Trophoblast cell (in vitro differentiated cells and primary cell): ENCODE data around the gene BANF2.

Source experiments
- DNase-seq, 2 donors: peaks; one replicate each; pipeline ENCODE4 v3.0.0-alpha.2; 2016
- H2AFZ ChIP-seq: 2 replicates; pipeline ENCODE4 v1.6.1; 2013; ENCODE audit warnings: low read length, moderate library complexity, mild to moderate bottlenecking; ENCODE audit not compliant: insufficient read depth, poor library complexity
- H2AK5ac ChIP-seq: 2 replicates; pipeline ENCODE4 v1.6.1; 2013; ENCODE audit warnings: mild to moderate bottlenecking, low read length
- H2BK120ac ChIP-seq: 2 replicates; pipeline ENCODE4 v1.6.1; 2013; ENCODE audit warnings: low read length, mild to moderate bottlenecking, moderate library complexity; ENCODE audit not compliant: insufficient read depth, poor library complexity
- H2BK12ac ChIP-seq: 2 replicates; pipeline ENCODE4 v1.6.1; 2013; ENCODE audit warnings: mild to moderate bottlenecking, low read length, moderate library complexity
- H2BK5ac ChIP-seq: 2 replicates; pipeline ENCODE4 v1.6.1; 2013; ENCODE audit warnings: low read length, low read depth, moderate library complexity, mild to moderate bottlenecking; ENCODE audit not compliant: poor library complexity
- H3K14ac ChIP-seq: 2 replicates; pipeline ENCODE4 v1.6.1; 2013; ENCODE audit warnings: mild to moderate bottlenecking, low read length
- H3K18ac ChIP-seq: 2 replicates; pipeline ENCODE4 v1.6.1; 2013; ENCODE audit warnings: mild to moderate bottlenecking, low read length
- H3K23ac ChIP-seq: 2 replicates; pipeline ENCODE4 v1.6.1; 2013; ENCODE audit warnings: low read length
- H3K27ac ChIP-seq: 2 replicates; pipeline ENCODE4 v1.5.1; 2013; ENCODE audit warnings: low read depth, mild to moderate bottlenecking, inconsistent platforms, low read length, moderate library complexity
- H3K27me3 ChIP-seq: 2 replicates; pipeline ENCODE4 v1.6.1; 2013; ENCODE audit warnings: inconsistent platforms, mild to moderate bottlenecking, low read length, moderate library complexity; ENCODE audit not compliant: insufficient read depth
- H3K36me3 ChIP-seq, 2 experiments: 1 replicate in 1 of 2; 2 replicates in 1 of 2; pipeline ENCODE4 v1.6.1; 2013; ENCODE audit warnings: low read length in 2 of 2, mild to moderate bottlenecking in 2 of 2, moderate library complexity in 1 of 2; ENCODE audit not compliant: insufficient read depth in 2 of 2, control insufficient read depth in 1 of 2
- H3K4ac ChIP-seq: 2 replicates; pipeline ENCODE4 v1.6.1; 2013; ENCODE audit warnings: low read depth, mild to moderate bottlenecking, low read length, moderate library complexity
- H3K4me1 ChIP-seq, 2 experiments: 1 replicate in 1 of 2; 2 replicates in 1 of 2; pipeline ENCODE4 v1.6.1; 2013; ENCODE audit warnings: low read length in 2 of 2, mild to moderate bottlenecking in 2 of 2, moderate library complexity in 1 of 2; ENCODE audit not compliant: insufficient read depth in 2 of 2, control insufficient read depth in 1 of 2
- H3K4me2 ChIP-seq: 2 replicates; pipeline ENCODE4 v1.6.1; 2013; ENCODE audit warnings: inconsistent platforms, mild to moderate bottlenecking, low read length, moderate library complexity
- H3K4me3 ChIP-seq: 2 replicates; pipeline ENCODE4 v1.5.1; 2013; ENCODE audit warnings: mild to moderate bottlenecking, low read depth, low read length, inconsistent platforms
- H3K79me1 ChIP-seq: one replicate; pipeline ENCODE4 v1.6.1; 2013; ENCODE audit warnings: low read length
- H3K79me2 ChIP-seq: 2 replicates; pipeline ENCODE4 v1.6.1; 2013; ENCODE audit warnings: low read length, mild to moderate bottlenecking; ENCODE audit not compliant: control insufficient read depth, insufficient read depth, poor library complexity
- H3K9ac ChIP-seq: 2 replicates; pipeline ENCODE4 v1.6.1; 2013; ENCODE audit warnings: mild to moderate bottlenecking, low read length
- H3K9me3 ChIP-seq: 2 replicates; pipeline ENCODE4 v1.6.1; 2013; ENCODE audit warnings: low read depth, mild to moderate bottlenecking, control low read depth, inconsistent platforms, low read length; ENCODE audit not compliant: insufficient read depth
- H4K12ac ChIP-seq: 2 replicates; pipeline ENCODE4 v1.6.1; 2013; ENCODE audit warnings: low read depth, mild to moderate bottlenecking, low read length, moderate library complexity
- H4K8ac ChIP-seq: 2 replicates; pipeline ENCODE4 v1.6.1; 2013; ENCODE audit warnings: low read depth, mild to moderate bottlenecking, low read length, moderate library complexity
- H4K91ac ChIP-seq: one replicate; pipeline ENCODE4 v1.6.1; 2013; ENCODE audit warnings: low read depth, mild to moderate bottlenecking, low read length, moderate library complexity
- WGBS: extraction: QIAGEN DNeasy Blood & Tissue Kit; methylation state at CpG from one replicate; pipeline ENCODE4 v1.1.7; 2013; ENCODE audit warnings: missing lambda C conversion rate; ENCODE audit not compliant: insufficient read length, insufficient coverage; ENCODE audit errors: extremely low coverage; 5-methylcytosine and 5-hydroxymethylcytosine counted together

Gene BANF2

DNA sequence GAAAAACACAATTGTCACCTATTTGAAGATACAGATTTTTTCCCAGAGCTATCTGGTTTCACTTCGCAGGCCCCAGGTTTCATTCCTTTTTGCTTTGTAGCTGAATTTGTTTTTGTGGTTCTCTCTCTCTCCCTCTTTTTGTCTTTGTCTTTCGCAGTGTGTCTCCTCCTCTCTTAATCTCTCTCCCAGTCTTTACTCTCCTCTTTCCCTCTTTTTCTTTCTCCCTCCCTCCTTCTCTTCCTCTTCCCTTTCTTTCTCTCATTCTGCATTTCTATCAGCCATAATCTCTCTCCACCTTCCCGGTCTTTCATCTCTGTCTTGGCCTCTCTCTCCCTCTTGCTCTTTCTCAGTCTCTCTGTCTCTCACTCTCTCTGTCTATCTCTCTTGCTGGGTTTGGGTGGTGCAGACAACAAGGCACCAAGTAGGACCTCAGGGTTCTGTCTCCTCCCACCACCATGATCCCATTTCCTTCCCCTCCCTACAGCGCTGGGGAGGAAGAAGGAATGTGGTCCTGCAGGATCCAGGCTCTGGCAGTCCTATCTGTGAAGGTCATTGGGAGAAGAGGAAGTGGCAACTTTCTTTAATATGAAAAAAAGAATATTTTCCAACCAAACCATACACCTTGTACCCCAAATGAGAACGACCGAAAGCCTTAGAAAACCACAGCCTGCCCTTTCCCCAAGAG is 63.2 kb downstream of the BANF2 start:
- no peak overlapping the region for H3K23ac ChIP-seq
- peak overlapping the region; percentile 55 for H2BK5ac ChIP-seq
- no peak overlapping the region for H3K4ac ChIP-seq
- peaks cover 21 to 29% of the 10 kb centered on the region in 2 experiments for H3K4me1 ChIP-seq
- H3K27ac ChIP-seq = peak overlapping the region; percentile 84
- peaks cover 24% of the 10 kb centered on the region for H3K79me1 ChIP-seq
- H4K8ac ChIP-seq = peak overlapping the region; percentile 71
- peaks cover 2% of the 10 kb centered on the region for H3K9me3 ChIP-seq
- H3K18ac ChIP-seq = no peak overlapping the region
- peak overlapping the region; percentile 84 for H2BK120ac ChIP-seq
- peak; percentile 31 to 66 for DNase-seq
- no peak overlapping the region for H2AK5ac ChIP-seq
- WGBS = no CpG with 5 or more reads among the region's 6 CpGs
- peak overlapping the region; percentile 59 for H3K14ac ChIP-seq
- no peak overlapping the region for H3K9ac ChIP-seq
- no peaks in the 10 kb centered on the region for H3K36me3 ChIP-seq
- peak overlapping the region; percentile 75 for H4K91ac ChIP-seq
- no peak overlapping the region for H3K4me3 ChIP-seq
- peak overlapping the region; percentile 47 for H2AFZ ChIP-seq
- no peaks in the 10 kb centered on the region for H3K27me3 ChIP-seq
- peak overlapping the region; percentile 72 for H2BK12ac ChIP-seq
- peak overlapping the region; percentile 48 for H3K4me2 ChIP-seq
- peaks cover 2% of the 10 kb centered on the region for H3K79me2 ChIP-seq
- H4K12ac ChIP-seq = no peak overlapping the region

DNA sequence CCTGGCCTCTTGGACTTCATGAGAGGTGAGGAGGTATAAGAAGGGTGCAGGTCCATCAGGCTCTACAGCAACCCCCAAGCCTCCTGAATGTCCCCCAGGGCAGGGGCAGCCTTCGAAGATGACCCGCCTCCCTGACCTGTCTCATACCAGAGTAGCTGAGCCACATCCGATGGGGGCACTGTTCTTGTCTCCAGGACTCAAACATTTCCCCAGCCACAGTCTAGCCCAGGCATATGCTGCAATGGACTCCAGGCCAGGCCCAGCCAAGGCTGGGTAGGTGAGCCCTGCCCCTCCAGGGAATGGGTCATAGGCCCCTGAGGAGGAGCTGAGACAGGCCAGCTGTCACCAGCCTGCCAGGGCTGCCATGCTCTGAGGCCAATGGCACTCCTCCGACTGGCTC is 65.3 kb downstream of the BANF2 start:
- H2BK5ac ChIP-seq = peak overlapping the region; percentile 11
- no peak overlapping the region for H3K4me2 ChIP-seq
- H3K27ac ChIP-seq = no peak overlapping the region
- peak overlapping the region; percentile 80 for H2BK12ac ChIP-seq
- peaks cover 2% of the 10 kb centered on the region for H3K79me2 ChIP-seq
- no peak overlapping the region for H3K4ac ChIP-seq
- H2AFZ ChIP-seq = no peak overlapping the region
- H4K91ac ChIP-seq = peak overlapping the region; percentile 69
- H2BK120ac ChIP-seq = peak overlapping the region; percentile 23
- H4K12ac ChIP-seq = no peak overlapping the region
- peaks cover 21 to 29% of the 10 kb centered on the region in 2 experiments for H3K4me1 ChIP-seq
- peak overlapping the region; percentile 31 for H3K14ac ChIP-seq
- no peak overlapping the region for H3K23ac ChIP-seq
- WGBS = no CpG with 5 or more reads among the region's 4 CpGs
- peak overlapping the region; percentile 86 for H2AK5ac ChIP-seq
- H3K27me3 ChIP-seq = no peaks in the 10 kb centered on the region
- H4K8ac ChIP-seq = no peak overlapping the region
- H3K18ac ChIP-seq = no peak overlapping the region
- H3K9ac ChIP-seq = no peak overlapping the region
- peaks cover 2% of the 10 kb centered on the region for H3K9me3 ChIP-seq
- peaks cover 24% of the 10 kb centered on the region for H3K79me1 ChIP-seq
- DNase-seq = peak in 1 of 2 donors; percentile 7
- H3K36me3 ChIP-seq = no peaks in the 10 kb centered on the region
- no peak overlapping the region for H3K4me3 ChIP-seq

DNA sequence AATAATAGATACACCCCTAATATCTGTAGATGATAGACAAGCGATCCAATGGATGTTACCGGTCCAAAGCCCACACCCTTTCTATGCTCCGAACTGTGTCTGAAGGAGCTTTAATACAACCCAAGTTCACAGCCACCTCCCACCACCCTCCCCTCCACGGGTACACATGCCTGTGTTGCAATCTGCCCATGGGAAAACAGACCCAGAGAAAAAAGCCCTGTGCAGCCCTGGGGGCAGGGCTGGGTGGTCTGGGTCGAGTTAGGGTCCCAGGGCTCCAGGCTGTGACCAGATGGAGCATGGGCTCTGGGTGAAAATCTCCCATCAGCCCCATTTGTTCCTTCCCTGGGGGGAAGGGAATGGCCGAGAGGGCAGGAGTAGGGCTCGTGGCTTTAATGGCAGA is 65.8 kb downstream of the BANF2 start:
- no peak overlapping the region for H3K18ac ChIP-seq
- H2AFZ ChIP-seq = no peak overlapping the region
- no peak overlapping the region for H2BK120ac ChIP-seq
- no peaks in the 10 kb centered on the region for H3K27me3 ChIP-seq
- no peak overlapping the region for H3K9ac ChIP-seq
- no peaks in the 10 kb centered on the region for H3K36me3 ChIP-seq
- DNase-seq = no peak
- H2AK5ac ChIP-seq = no peak overlapping the region
- no peak overlapping the region for H4K8ac ChIP-seq
- no peak overlapping the region for H4K91ac ChIP-seq
- H3K4ac ChIP-seq = no peak overlapping the region
- H3K4me3 ChIP-seq = no peak overlapping the region
- H3K79me1 ChIP-seq = peaks cover 24% of the 10 kb centered on the region
- H2BK12ac ChIP-seq = peak overlapping the region; percentile 2
- H3K23ac ChIP-seq = no peak overlapping the region
- peaks cover 21 to 26% of the 10 kb centered on the region in 2 experiments for H3K4me1 ChIP-seq
- peaks cover 2% of the 10 kb centered on the region for H3K79me2 ChIP-seq
- H3K9me3 ChIP-seq = peaks cover 2% of the 10 kb centered on the region
- H3K27ac ChIP-seq = no peak overlapping the region
- WGBS = no CpG with 5 or more reads among the region's 7 CpGs
- no peak overlapping the region for H3K4me2 ChIP-seq
- no peak overlapping the region for H4K12ac ChIP-seq
- H2BK5ac ChIP-seq = no peak overlapping the region
- no peak overlapping the region for H3K14ac ChIP-seq

DNA sequence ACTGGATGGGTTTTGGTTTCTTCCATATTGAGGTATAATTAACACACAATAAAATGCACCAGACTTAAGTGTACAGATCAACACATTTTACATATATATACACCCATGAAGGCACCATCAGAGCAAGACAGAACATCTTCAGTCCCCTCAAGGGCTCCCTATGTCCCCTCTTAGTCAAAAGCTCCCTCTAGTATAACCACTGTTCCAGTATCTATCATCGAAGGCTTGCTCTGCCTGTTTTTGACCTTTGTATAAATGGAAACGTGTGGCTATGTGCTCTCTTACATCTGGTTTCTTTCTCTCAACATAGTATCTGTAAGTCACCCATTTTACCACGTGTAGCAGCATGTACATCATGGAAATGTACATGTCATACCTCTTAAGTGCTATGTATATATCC is 66.5 kb downstream of the BANF2 start:
- H4K91ac ChIP-seq = no peak overlapping the region
- peaks cover 2% of the 10 kb centered on the region for H3K79me2 ChIP-seq
- no peaks in the 10 kb centered on the region for H3K36me3 ChIP-seq
- H3K27me3 ChIP-seq = no peaks in the 10 kb centered on the region
- H3K9ac ChIP-seq = no peak overlapping the region
- peaks cover 25 to 28% of the 10 kb centered on the region in 2 experiments for H3K4me1 ChIP-seq
- no peak overlapping the region for H2BK5ac ChIP-seq
- H3K14ac ChIP-seq = no peak overlapping the region
- H3K27ac ChIP-seq = no peak overlapping the region
- peaks cover 23% of the 10 kb centered on the region for H3K79me1 ChIP-seq
- no peak overlapping the region for H3K23ac ChIP-seq
- no peak overlapping the region for H2AFZ ChIP-seq
- H3K9me3 ChIP-seq = peaks cover 2% of the 10 kb centered on the region
- H4K8ac ChIP-seq = no peak overlapping the region
- no peak overlapping the region for H4K12ac ChIP-seq
- H3K4me3 ChIP-seq = no peak overlapping the region
- no peak overlapping the region for H3K4me2 ChIP-seq
- no peak overlapping the region for H3K18ac ChIP-seq
- no peak overlapping the region for H2BK12ac ChIP-seq
- no peak overlapping the region for H2AK5ac ChIP-seq
- no CpG with 5 or more reads among the region's 3 CpGs for WGBS
- no peak overlapping the region for H2BK120ac ChIP-seq
- H3K4ac ChIP-seq = no peak overlapping the region
- DNase-seq = no peak
